RWPE1 (cell line): ENCODE data around the gene VN1R2.
"Not testable (repeated sequence)": the region's sequence is repeated elsewhere in the genome, so short reads cannot be mapped to it uniquely, and the experiment has no call there.

ENCODE experiments used
- CTCF ChIA-PET: fragments of 350-600 bp; sonication (Branson Sonifier 250); formaldehyde crosslinking; extraction: SDS; loops from one replicate; lab custom pipeline; 2021; lab: Yijun Ruan, JAX
- POLR2A ChIA-PET: fragments of 400-600 bp; formaldehyde crosslinking; extraction: SDS; loops from one replicate; lab custom pipeline; 2020; ENCODE audit warnings: antibody characterized with exemption; ENCODE audit not compliant: low non-redundant PET; lab: Yijun Ruan, JAX
- DNase-seq: peaks from one replicate; pipeline ENCODE4 v3.0.0; 2012; ENCODE audit warnings: low spot score
- H3K27ac ChIP-seq: fragments of 450-650 bp; 2 replicates; pipeline ENCODE4 v1.5.1; 2017
- TF ChIP-seq, protein P1 (sequence below): fragments of 450-650 bp; conservative IDR thresholded peaks from 2 replicates; pipeline ENCODE4 v1.5.1; 2017; ENCODE audit warnings: low read depth, mild to moderate bottlenecking

Gene VN1R2

DNA sequence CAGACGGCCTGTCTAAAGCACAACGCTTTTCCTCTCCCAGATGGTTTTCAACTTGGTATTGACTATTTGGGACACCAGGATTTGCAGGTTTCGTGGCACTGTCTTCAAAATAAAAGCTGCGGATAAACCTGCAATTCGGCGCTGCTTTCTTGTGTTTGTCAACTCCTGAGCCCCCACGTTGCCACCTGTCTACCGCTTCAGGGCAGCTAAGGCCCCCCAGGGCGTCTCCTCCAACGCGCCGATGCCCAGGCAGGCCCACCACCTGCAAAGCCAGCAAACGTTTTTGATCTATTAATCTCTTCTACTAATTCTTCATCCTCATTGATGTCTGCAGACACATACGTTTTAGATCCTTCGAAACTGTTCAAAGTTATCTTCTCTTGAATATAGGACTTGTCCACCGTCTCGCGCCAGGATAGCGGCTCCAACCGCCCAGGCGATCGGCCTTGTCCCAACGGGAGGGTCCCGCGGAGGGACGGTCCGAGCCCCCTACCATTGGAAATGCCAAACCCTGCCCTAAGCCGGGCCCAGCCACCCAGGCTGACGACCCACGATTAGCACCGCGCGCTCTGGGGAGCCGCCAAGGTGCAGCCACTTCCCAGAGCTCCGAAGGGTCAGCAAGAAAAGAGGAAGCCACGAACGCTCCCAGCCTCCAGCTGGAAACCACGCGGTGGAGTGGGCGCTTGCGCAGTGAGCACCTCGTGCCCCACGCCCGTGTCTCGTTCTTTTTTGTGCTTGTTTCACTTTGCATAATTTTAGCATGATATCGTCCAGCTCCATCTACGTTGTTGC, 32.9 kb downstream of the VN1R2 start:
- TF ChIP-seq, protein P1, sequence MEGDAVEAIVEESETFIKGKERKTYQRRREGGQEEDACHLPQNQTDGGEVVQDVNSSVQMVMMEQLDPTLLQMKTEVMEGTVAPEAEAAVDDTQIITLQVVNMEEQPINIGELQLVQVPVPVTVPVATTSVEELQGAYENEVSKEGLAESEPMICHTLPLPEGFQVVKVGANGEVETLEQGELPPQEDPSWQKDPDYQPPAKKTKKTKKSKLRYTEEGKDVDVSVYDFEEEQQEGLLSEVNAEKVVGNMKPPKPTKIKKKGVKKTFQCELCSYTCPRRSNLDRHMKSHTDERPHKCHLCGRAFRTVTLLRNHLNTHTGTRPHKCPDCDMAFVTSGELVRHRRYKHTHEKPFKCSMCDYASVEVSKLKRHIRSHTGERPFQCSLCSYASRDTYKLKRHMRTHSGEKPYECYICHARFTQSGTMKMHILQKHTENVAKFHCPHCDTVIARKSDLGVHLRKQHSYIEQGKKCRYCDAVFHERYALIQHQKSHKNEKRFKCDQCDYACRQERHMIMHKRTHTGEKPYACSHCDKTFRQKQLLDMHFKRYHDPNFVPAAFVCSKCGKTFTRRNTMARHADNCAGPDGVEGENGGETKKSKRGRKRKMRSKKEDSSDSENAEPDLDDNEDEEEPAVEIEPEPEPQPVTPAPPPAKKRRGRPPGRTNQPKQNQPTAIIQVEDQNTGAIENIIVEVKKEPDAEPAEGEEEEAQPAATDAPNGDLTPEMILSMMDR, result no peak
- CTCF ChIA-PET, result no interaction called here
- no peak for DNase-seq
- POLR2A ChIA-PET, result no interaction called here
- no peak overlapping the region for H3K27ac ChIP-seq

DNA sequence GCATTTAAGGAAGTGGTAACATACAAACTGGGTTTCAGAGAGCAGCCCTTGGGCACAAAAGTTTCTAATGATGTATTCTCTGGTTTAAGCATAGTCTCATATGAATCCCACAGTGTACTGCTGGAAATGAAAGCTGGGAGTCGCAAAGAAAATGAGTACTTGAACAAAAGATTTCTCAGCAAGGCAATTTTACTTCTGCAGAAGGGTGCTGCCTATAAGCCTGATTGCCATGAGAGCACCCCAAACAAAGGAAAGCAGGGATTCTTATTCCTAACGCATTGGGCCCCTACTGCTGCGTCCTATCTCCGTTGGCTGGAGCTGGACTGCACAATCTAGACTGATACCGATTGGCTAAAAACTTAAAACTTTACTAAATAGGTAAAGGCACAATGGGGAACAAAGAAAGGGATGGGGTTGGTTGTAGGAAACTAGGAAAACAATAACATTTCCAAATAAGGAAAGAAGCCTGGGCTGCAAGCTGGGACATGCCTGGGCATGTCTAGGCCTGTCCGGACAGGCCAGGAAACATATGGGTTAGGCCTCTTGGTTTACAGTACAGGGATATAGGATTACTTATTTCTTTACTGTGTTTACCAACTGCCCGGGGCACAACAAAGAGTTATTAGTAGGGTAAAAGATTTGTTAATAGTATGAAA, 36.8 kb downstream of the VN1R2 start:
- CTCF ChIA-PET, result interaction anchor here (0.5 kb wide), 1 partner anchor 269 kb away, joined by 4 read pairs; no protein-coding TSS in a partner anchor
- POLR2A ChIA-PET, result no interaction called here
- no peak for DNase-seq
- no peak overlapping the region for H3K27ac ChIP-seq
- TF ChIP-seq, protein P1, result no peak

DNA sequence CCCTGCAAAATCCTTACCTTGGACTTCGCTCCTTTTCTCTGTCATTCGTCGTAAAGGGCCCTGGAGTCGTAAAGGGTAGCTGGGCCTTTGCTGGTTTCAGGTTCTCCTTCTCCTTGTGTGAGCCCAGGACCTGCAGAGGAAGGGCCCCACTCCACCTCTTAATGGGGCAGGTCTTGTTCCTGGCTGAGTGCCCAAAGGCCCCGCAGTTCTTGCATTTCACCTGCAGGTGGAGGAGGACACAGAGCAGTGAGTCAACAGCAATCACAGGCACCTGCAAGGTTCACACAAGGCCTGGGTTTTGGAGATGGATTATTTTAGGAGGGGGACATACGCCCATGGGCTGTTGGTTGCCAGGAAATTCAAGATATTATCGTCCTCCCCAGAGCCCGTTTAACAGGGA, 43.2 kb downstream of the VN1R2 start:
- POLR2A ChIA-PET, CTCF ChIA-PET, H3K27ac ChIP-seq, DNase-seq: not testable (repeated sequence)

DNA sequence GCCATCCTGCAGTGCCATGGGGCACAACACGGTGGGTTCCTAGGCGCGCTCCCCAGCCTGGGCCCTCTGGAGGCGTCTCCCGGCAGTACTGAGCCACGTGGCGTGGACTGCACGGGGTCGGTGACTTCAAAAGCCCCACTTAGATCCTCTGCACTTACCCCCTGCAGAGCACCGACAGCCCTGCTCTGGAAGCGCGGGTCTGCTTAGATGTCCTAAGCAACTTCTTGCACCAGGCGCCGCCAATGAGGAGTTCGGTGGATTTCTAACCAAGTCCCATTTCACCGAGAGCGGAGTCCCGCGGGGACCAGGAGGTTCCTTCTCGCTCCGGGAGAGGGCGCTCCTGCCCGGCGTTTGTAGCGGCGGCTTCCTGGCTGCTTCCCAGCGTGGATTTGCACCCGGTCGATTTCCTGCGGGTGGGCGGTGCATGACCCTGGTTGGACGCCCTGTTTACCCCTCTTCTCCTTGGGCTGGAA, 50.3 kb downstream of the VN1R2 start:
- DNase-seq, result no peak
- ChIA-PET POLR2A (no interaction called here), CTCF (no interaction called here)
- no peak overlapping the region for H3K27ac ChIP-seq
- TF ChIP-seq, protein P1, result no peak
